ENCODE results near the gene GRHL1.

The GRHL1 gene

GRCh38 chr2:9961013-9961412, 9.5 kb downstream of the GRHL1 start:
- Histone ChIP-seq H3K9me3 (ENCODE audit: control insufficient read depth, insufficient read depth, low read depth, low read length) (no peaks in the 10 kb centered on the region), H3K4me1 (ENCODE audit: control insufficient read depth, insufficient read depth, low read length) (peaks cover 6% of the 10 kb centered on the region; the same call in 1 of the 2 replicates), H3K36me3 (ENCODE audit: control insufficient read depth in 2 of 2, insufficient read depth in 1 of 2, low read length in 2 of 2) (peaks cover 16 to 43% of the 10 kb centered on the region in 2 experiments), H3K4me3 (ENCODE audit: low read depth, low read length) (no peak overlapping the region), H3K27ac (ENCODE audit: extremely low read depth, low read depth, low read length) (no peak overlapping the region)
- TF ChIP-seq ZBTB7A (tag by site-specific recombination; IDR thresholded peaks at IDR 0.05; ENCODE audit: low read depth), result no peak
- TF ChIP-seq ZBTB20 (tag by site-specific recombination; IDR thresholded peaks at IDR 0.05), result no peak
- TF ChIP-seq ZNF175 (tag by site-specific recombination; IDR thresholded peaks at IDR 0.05), result no peak
- no peak for TF ChIP-seq ZNF26 (tag by site-specific recombination; IDR thresholded peaks at IDR 0.05)
- no peak for TF ChIP-seq ZBTB6 (tag by site-specific recombination; IDR thresholded peaks at IDR 0.05)
- no peak for TF ChIP-seq ZNF280C (tag by site-specific recombination; IDR thresholded peaks at IDR 0.05)
- no peak for TF ChIP-seq ZNF114 (tag by site-specific recombination; IDR thresholded peaks at IDR 0.05)
- TF ChIP-seq ZFP69B (tag by site-specific recombination; IDR thresholded peaks at IDR 0.05), result no peak
- no peak for TF ChIP-seq ZNF10 (tag by site-specific recombination; IDR thresholded peaks at IDR 0.05)
- TF ChIP-seq ZNF501 (tag by site-specific recombination; IDR thresholded peaks at IDR 0.05), result no peak
- TF ChIP-seq ZNF664 (tag by site-specific recombination; IDR thresholded peaks at IDR 0.05), result no peak
- no peak for TF ChIP-seq ZNF174 (tag by site-specific recombination; IDR thresholded peaks at IDR 0.05)
- no peak for TF ChIP-seq ZNF514 (tag by site-specific recombination; IDR thresholded peaks at IDR 0.05)
- POLR2A ChIA-PET, result interaction anchor here (1.4 kb wide), 1 partner anchor 117 kb away, joined by 5 read pairs; the partner anchor contains the start of gene TAF1B
- CTCF ChIA-PET, result interaction anchor here (1.1 to 1.3 kb wide), 3 partner anchors 11 to 23 kb away, joined by 3 to 6 read pairs (median 5); no protein-coding TSS in a partner anchor

GRCh38 chr2:9964334-9964980, 13.0 kb downstream of the GRHL1 start:
- Histone ChIP-seq H3K27ac (ENCODE audit: extremely low read depth, low read depth, low read length) (no peak overlapping the region), H3K4me1 (ENCODE audit: control insufficient read depth, insufficient read depth, low read length) (peaks cover 13% of the 10 kb centered on the region), H3K4me3 (ENCODE audit: low read depth, low read length) (no peak overlapping the region), H3K36me3 (ENCODE audit: control insufficient read depth in 2 of 2, insufficient read depth in 1 of 2, low read length in 2 of 2) (peaks cover 17 to 41% of the 10 kb centered on the region in 2 experiments), H3K9me3 (ENCODE audit: control insufficient read depth, insufficient read depth, low read depth, low read length) (no peaks in the 10 kb centered on the region)
- ChIA-PET POLR2A (no interaction called here), CTCF (interaction anchor here (1.2 to 1.3 kb wide), 2 partner anchors 20 to 21 kb away, joined by 4 to 6 read pairs; no protein-coding TSS in a partner anchor)
- TF ChIP-seq ZNF146 (tag by site-specific recombination; IDR thresholded peaks at IDR 0.05) (no peak), ZNF16 (tag by site-specific recombination; IDR thresholded peaks at IDR 0.05; ENCODE audit: low read depth) (no peak), ZNF529 (tag by site-specific recombination; IDR thresholded peaks at IDR 0.05; ENCODE audit: insufficient replicate concordance) (no peak), MYNN (tag by site-specific recombination; IDR thresholded peaks at IDR 0.05; ENCODE audit: borderline replicate concordance) (no peak), ZNF639 (tag by site-specific recombination; IDR thresholded peaks at IDR 0.05) (no peak), ZNF704 (tag by site-specific recombination; IDR thresholded peaks at IDR 0.05) (no peak), ZNF23 (tag by site-specific recombination; IDR thresholded peaks at IDR 0.05; ENCODE audit: borderline replicate concordance) (no peak), ZNF426 (tag by site-specific recombination; IDR thresholded peaks at IDR 0.05) (no peak), INSM2 (tag by site-specific recombination; IDR thresholded peaks at IDR 0.05) (no peak), KLF1 (tag by site-specific recombination; IDR thresholded peaks at IDR 0.05) (no peak), ZNF10 (tag by site-specific recombination; IDR thresholded peaks at IDR 0.05) (no peak)
